GM18861 (cell line): ENCODE measurements around the gene MUC20.
"Not testable (repeated sequence)": the region's sequence is repeated elsewhere in the genome, so short reads cannot be mapped to it uniquely, and the experiment has no call there.

Source experiments
- ATAC-seq: cut with Tn5 transposase; IDR thresholded peaks from one replicate; pipeline ENCODE4 v1.9.1; 2021; ENCODE audit not compliant: unreplicated experiment

The MUC20 gene

GRCh38 chr3:195720831-195721506, at the start of gene MUC20:
Gene MUC20 (plus strand): TSS chr3:195720978. CDS start chr3:195721008, 30 bp downstream.
- ATAC-seq: not testable (repeated sequence)

- not testable (repeated sequence) for ATAC-seq
These were observed 49.5 kb upstream of the MUC20 start for GRCh38 chr3:195671283-195671682.

GRCh38 chr3:195673711-195674110, 47.1 kb upstream of the MUC20 start:
- ATAC-seq: not testable (repeated sequence)

- not testable (repeated sequence) for ATAC-seq
These were observed 42.3 kb upstream of the MUC20 start for GRCh38 chr3:195678391-195679015.

- not testable (repeated sequence) for ATAC-seq
These were observed 40.1 kb upstream of the MUC20 start for GRCh38 chr3:195680690-195681089.

GRCh38 chr3:195681458-195682103, 39.2 kb upstream of the MUC20 start:
- ATAC-seq: not testable (repeated sequence)

GRCh38 chr3:195682104-195682742, 38.6 kb upstream of the MUC20 start:
- not testable (repeated sequence) for ATAC-seq

- ATAC-seq: not testable (repeated sequence)
These were observed 36.9 kb upstream of the MUC20 start for GRCh38 chr3:195683722-195684526.

GRCh38 chr3:195684527-195685257, 36.1 kb upstream of the MUC20 start:
- ATAC-seq: peak; percentile 47

GRCh38 chr3:195686537-195687208, 34.1 kb upstream of the MUC20 start:
- not testable (repeated sequence) for ATAC-seq

- not testable (repeated sequence) for ATAC-seq
These were observed 33.5 kb upstream of the MUC20 start for GRCh38 chr3:195687209-195687760.

- ATAC-seq: not testable (repeated sequence)
These were observed 32.2 kb upstream of the MUC20 start for GRCh38 chr3:195688471-195689183.

GRCh38 chr3:195689184-195690070, 31.4 kb upstream of the MUC20 start:
- ATAC-seq: not testable (repeated sequence)

GRCh38 chr3:195690951-195691350, 29.8 kb upstream of the MUC20 start:
- no peak for ATAC-seq

GRCh38 chr3:195691596-195692353, 29.0 kb upstream of the MUC20 start:
- not testable (repeated sequence) for ATAC-seq

- ATAC-seq: no peak
These were observed 28.5 kb upstream of the MUC20 start for GRCh38 chr3:195692354-195692685.
